K562 (cell line): Measurements from ENCODE around the gene TAS2R5. TPM values are rescaled to one million over a fixed set of nuclear protein-coding genes. Genes with fewer than 3 reads are reported as not detected.

ENCODE experiments used
- CAMTA2 ChIP-seq: fragments of 250-450 bp; sonication (Bioruptor Pico); conservative IDR thresholded peaks from 2 replicates; pipeline ENCODE4 v1.5.1; 2022
- CBFA2T3 ChIP-seq: fragments of 450-650 bp; IDR thresholded peaks from 2 replicates; pipeline ENCODE4 v1.6.1; 2017
- CBX3 ChIP-seq, 2 experiments: IDR thresholded peaks; 1 replicate in 1 of 2; 2 replicates in 1 of 2; pipeline ENCODE4 v1.6.1; 2012; ENCODE audit warnings: inconsistent platforms in 2 of 2, low read length in 2 of 2, borderline replicate concordance in 1 of 2, control low read depth in 1 of 2
- CHCHD3 ChIP-seq: fragments of 250-450 bp; sonication (Bioruptor Pico); IDR thresholded peaks from 2 replicates; pipeline ENCODE4 v2.1.2; 2022; ENCODE audit warnings: mild to moderate bottlenecking
- E2F3 ChIP-seq: fragments of 250-450 bp; sonication (Bioruptor Pico); IDR thresholded peaks from 2 replicates; pipeline ENCODE4 v1.4.0; 2020; ENCODE audit warnings: mild to moderate bottlenecking
- FOXK2 ChIP-seq, 2 experiments: fragments of 450-650 bp; IDR thresholded peaks in 1 of 2; conservative IDR thresholded peaks in 1 of 2; 2 replicates each; pipeline ENCODE4 v1.6.1; 2016; ENCODE audit warnings: low read depth in 2 of 2, mild to moderate bottlenecking in 1 of 2
- HDAC6 ChIP-seq: IDR thresholded peaks from 2 replicates; pipeline ENCODE4 v1.6.1; 2012; ENCODE audit warnings: low read depth, mild to moderate bottlenecking, control low read depth, inconsistent platforms, low read length, moderate library complexity
- MAZ ChIP-seq, 2 experiments: fragments of 450-650 bp in 1 of 2; sonication (generic) in 1 of 2; formaldehyde crosslinking; IDR thresholded peaks in 1 of 2; conservative IDR thresholded peaks in 1 of 2; 2 replicates each; pipeline versions ENCODE4 v1.4.0 to v1.5.0; 2020; ENCODE audit warnings: mild to moderate bottlenecking in 1 of 2, missing genetic modification reagents in 1 of 2
- PCBP1 ChIP-seq: fragments of 200-400 bp; formaldehyde crosslinking; IDR thresholded peaks from 2 replicates; pipeline ENCODE4 v1.6.1; 2018; ENCODE audit warnings: mild to moderate bottlenecking, low read depth, low read length; ENCODE audit not compliant: poor library complexity, severe bottlenecking
- PML ChIP-seq: IDR thresholded peaks from 2 replicates; pipeline ENCODE4 v1.6.1; 2012; ENCODE audit warnings: low read length, inconsistent platforms
- POLR2H ChIP-seq: IDR thresholded peaks from 2 replicates; pipeline ENCODE4 v1.6.1; 2016; ENCODE audit warnings: missing genetic modification characterization, low read depth, mild to moderate bottlenecking, control low read depth, missing compliant biosample characterization, moderate library complexity
- SRF ChIP-seq, 2 experiments: fragments of 250-450, 450-650 bp in 1 of 2; sonication (Bioruptor Pico) in 1 of 2; sonication (generic) in 1 of 2; formaldehyde crosslinking; IDR thresholded peaks; 2 replicates each; pipeline versions ENCODE4 v1.5.0 to v1.5.1; 2020 to 2022; ENCODE audit warnings: mild to moderate bottlenecking in 1 of 2, missing genetic modification reagents in 1 of 2
- TOE1 ChIP-seq, 2 experiments: fragments of 450-650 bp in 1 of 2; sonication (generic) in 1 of 2; formaldehyde crosslinking in 1 of 2; IDR thresholded peaks; 2 replicates each; pipeline versions ENCODE4 v1.7.1 to v1.8.0; 2016 to 2022; ENCODE audit warnings: borderline replicate concordance in 2 of 2, mild to moderate bottlenecking in 2 of 2, antibody characterized with exemption in 1 of 2, inconsistent platforms in 1 of 2, low read depth in 1 of 2, missing genetic modification reagents in 1 of 2, moderate library complexity in 1 of 2
- ZFX ChIP-seq: sonication (generic); formaldehyde crosslinking; IDR thresholded peaks from 2 replicates; pipeline ENCODE4 v1.8.0; 2022; ENCODE audit warnings: mild to moderate bottlenecking, missing genetic modification reagents, moderate library complexity
- ZNF384 ChIP-seq: IDR thresholded peaks from 2 replicates; pipeline ENCODE4 v1.6.1; 2012; ENCODE audit warnings: low read depth, low read length, improper control_type of control experiment
- ZNF589 ChIP-seq: fragments of 200-800 bp; sonication (Bioruptor generic); IDR thresholded peaks from 2 replicates; pipeline ENCODE4 v1.6.1; 2016; ENCODE audit warnings: low read depth, missing genetic modification characterization, missing compliant biosample characterization
- ZNF778 ChIP-seq: fragments of 450-650 bp; formaldehyde crosslinking; IDR thresholded peaks from 2 replicates; pipeline ENCODE4 v1.4.0; 2020; ENCODE audit warnings: mild to moderate bottlenecking, moderate library complexity
- polyA plus RNA-seq, 8 experiments: library from polyadenylated mRNA; depleted of rRNA in 4 of 8; stranded (reverse) in 5 of 8; unstranded in 3 of 8; fragments of >200 nt; fragmentation: Nextera tagmentation in 2 of 8; fragmentation: Illumina TruSeq in 1 of 8; extraction: Ambion mirVana in 2 of 8; extraction: Trizol in 1 of 8; gene quantifications; 2 replicates each; pipeline versions ENCODE4 v1.2.1 to v1.2.3, GENCODE V29; 2011 to 2014; ENCODE audit warnings: inconsistent platforms in 1 of 8, missing spikeins in 1 of 8
- total RNA-seq, 7 experiments: library from RNA; depleted of rRNA in 6 of 7; stranded (reverse); fragments of >200 nt in 6 of 7; fragmentation: Illumina TruSeq in 2 of 7; extraction: Trizol in 2 of 7; gene quantifications; 2 replicates each; pipeline versions ENCODE4 v1.2.1 to v1.2.3, GENCODE V29; 2011 to 2021; ENCODE audit warnings: low replicate concordance in 1 of 7
- TF ChIP-seq, protein P1 (sequence below), 2 experiments: fragments of 450-650 bp in 1 of 2; IDR thresholded peaks; 2 replicates each; pipeline ENCODE4 v1.6.1; 2011 to 2017; ENCODE audit warnings: low read depth in 2 of 2, antibody characterized with exemption in 1 of 2, borderline replicate concordance in 1 of 2, low read length in 1 of 2, mild to moderate bottlenecking in 1 of 2, mixed read lengths in 1 of 2; ENCODE audit not compliant: control insufficient read depth in 1 of 2
- TF ChIP-seq, protein P2 (sequence below): fragments of 450-650 bp; IDR thresholded peaks from 2 replicates; pipeline ENCODE4 v1.6.1; 2016

Gene TAS2R5
- total and polyA plus RNA-seq, 9 of the 15 experiments (the other 6 are each of a cell fraction or from before 2014, with no cell fraction given): 0.35 to 4.5 (median 1.4) TPM

DNA sequence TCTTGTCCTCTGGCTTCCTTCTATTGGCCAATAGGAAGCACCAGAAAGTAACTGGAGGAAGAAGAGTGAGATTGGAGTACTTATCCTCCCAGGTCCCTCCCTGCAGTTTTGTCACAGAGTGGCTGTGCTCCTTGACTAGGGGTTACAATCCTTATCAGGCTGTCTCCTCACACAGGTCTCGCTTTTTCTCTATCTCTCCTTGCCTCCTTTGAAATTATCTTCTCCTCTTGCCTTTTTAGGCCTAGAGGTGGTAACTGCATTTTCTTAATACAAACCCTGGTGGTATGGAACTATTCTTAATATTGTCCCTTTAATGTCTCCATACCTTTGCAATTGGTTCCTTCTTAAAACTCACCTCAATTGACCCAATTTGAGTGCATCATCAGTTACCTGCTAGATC lies 48.6 kb downstream of the TAS2R5 start (continued):
- TF ChIP-seq, protein P1, sequence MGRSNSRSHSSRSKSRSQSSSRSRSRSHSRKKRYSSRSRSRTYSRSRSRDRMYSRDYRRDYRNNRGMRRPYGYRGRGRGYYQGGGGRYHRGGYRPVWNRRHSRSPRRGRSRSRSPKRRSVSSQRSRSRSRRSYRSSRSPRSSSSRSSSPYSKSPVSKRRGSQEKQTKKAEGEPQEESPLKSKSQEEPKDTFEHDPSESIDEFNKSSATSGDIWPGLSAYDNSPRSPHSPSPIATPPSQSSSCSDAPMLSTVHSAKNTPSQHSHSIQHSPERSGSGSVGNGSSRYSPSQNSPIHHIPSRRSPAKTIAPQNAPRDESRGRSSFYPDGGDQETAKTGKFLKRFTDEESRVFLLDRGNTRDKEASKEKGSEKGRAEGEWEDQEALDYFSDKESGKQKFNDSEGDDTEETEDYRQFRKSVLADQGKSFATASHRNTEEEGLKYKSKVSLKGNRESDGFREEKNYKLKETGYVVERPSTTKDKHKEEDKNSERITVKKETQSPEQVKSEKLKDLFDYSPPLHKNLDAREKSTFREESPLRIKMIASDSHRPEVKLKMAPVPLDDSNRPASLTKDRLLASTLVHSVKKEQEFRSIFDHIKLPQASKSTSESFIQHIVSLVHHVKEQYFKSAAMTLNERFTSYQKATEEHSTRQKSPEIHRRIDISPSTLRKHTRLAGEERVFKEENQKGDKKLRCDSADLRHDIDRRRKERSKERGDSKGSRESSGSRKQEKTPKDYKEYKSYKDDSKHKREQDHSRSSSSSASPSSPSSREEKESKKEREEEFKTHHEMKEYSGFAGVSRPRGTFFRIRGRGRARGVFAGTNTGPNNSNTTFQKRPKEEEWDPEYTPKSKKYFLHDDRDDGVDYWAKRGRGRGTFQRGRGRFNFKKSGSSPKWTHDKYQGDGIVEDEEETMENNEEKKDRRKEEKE (IDR thresholded peaks at IDR 0.05; ENCODE audit: borderline replicate concordance in 1 of 2, control insufficient read depth in 1 of 2, low read depth in 2 of 2, low read length in 1 of 2): no peak
- TF ChIP-seq CBFA2T3 (peak; percentile 93), CAMTA2 (CRISPR knock-in tag) (no peak), FOXK2 (conservative IDR thresholded peaks at IDR 0.05 in 1 of 2, IDR thresholded peaks at IDR 0.05 in 1 of 2; ENCODE audit: low read depth in 2 of 2) (no peak), CBX3 (IDR thresholded peaks at IDR 0.05; ENCODE audit: borderline replicate concordance in 1 of 2, low read length in 2 of 2) (0 out of 3 replicates have a peak, but pooled peaks of 1 of the 2 experiments have one; percentile 29), ZNF778 (CRISPR knock-in tag) (no peak), SRF (CRISPR knock-in tag; IDR thresholded peaks at IDR 0.05) (peak in 1 of 2 experiments; percentile 85; a peak in 1 of 4 replicates), MAZ (CRISPR knock-in tag; conservative IDR thresholded peaks at IDR 0.05 in 1 of 2, IDR thresholded peaks at IDR 0.05 in 1 of 2) (no peak), PML (0 out of 2 replicates have a peak, but pooled peaks have one; percentile 33), ZNF384 (no peak), TOE1 (IDR thresholded peaks at IDR 0.05; ENCODE audit: borderline replicate concordance) (no peak), TOE1 (CRISPR knock-in tag; IDR thresholded peaks at IDR 0.05; ENCODE audit: borderline replicate concordance, low read depth) (no peak), ZNF589 (CRISPR knock-in tag) (no peak), POLR2H (tag) (no peak), PCBP1 (no peak), E2F3 (no peak), CHCHD3 (CRISPR knock-in tag) (no peak), HDAC6 (no peak), ZFX (CRISPR knock-in tag) (no peak)
- TF ChIP-seq, protein P2, sequence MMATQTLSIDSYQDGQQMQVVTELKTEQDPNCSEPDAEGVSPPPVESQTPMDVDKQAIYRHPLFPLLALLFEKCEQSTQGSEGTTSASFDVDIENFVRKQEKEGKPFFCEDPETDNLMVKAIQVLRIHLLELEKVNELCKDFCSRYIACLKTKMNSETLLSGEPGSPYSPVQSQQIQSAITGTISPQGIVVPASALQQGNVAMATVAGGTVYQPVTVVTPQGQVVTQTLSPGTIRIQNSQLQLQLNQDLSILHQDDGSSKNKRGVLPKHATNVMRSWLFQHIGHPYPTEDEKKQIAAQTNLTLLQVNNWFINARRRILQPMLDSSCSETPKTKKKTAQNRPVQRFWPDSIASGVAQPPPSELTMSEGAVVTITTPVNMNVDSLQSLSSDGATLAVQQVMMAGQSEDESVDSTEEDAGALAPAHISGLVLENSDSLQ: no peak
